DMS53 treated with DMSO at 0.1 percent for 48 hours (cell line): ENCODE results near the gene ALPK3.

Experiments used
- DNase-seq: peaks from one replicate; lab custom pipeline; 2025; ENCODE audit not compliant: unreplicated experiment; lab: John Stamatoyannopoulos, UW

The ALPK3 gene

DNA sequence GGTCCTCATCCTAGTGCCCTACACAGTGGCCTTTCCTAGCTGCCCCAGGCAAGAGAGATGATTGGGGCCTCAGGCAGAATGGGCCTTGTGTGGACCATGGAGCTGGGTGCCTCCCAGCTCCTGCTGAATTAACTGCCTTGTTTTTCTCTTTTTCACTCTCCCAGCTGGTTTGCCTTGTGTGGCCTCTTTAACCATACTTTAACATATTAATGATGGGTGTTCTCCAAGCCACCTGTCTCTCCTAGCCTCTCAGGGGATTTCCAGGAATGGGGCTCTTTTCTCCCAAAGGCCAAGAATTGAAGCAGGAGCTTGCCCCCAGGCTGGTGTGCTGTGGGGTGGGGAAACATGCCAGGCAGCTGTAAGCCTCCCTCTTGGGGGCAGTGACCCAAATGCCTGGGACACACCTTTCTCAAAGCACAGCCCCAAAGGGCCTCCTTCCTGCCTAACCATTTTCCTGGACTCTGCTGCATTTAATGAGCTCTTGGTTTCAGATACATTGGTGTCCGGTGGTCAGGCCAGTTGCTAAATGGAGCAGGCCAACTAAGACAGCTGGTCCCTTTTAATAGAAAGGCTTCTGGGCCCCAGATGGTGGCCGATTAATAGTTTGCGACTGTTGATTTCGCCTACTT is 5.6 kb downstream of the ALPK3 start:
- no peak for DNase-seq

- no peak for DNase-seq
These were observed 6.2 kb downstream of the ALPK3 start for GRCh38 chr15:84823282-84823878.

DNA sequence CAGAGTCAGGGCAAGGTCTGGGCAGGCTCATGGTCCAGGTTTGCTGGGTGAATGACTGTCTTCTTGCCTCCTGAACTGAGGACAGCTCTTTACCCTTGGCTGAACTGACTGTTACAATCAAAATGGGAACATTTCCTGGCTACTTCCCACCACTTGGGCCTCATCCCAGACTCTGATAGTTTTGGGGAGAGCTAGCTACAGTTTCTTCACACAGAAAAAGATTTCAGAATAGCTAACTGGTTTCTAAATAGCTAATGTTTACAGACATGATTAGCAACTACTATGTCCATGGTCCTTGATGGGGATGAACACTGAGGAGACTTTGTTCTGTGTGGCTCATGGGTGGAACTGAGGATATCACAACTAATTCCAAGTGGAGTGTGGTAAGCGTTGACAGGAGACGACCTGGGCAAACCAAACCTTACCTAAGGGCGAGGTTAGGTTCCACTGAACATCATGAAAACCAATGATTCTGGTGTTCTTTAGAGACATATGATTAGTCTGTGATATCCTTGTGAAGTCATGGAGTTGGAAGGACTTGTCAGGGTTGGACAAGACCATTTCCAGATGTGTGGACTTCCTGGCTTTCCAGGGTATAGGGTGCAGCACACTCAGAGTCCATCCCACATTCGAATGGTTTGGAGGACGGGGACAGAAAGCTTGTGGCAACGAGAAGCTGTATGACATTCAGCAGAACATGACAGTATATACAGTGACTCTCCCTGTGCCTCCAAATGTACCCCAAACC is 7.3 kb downstream of the ALPK3 start:
- DNase-seq = no peak

DNA sequence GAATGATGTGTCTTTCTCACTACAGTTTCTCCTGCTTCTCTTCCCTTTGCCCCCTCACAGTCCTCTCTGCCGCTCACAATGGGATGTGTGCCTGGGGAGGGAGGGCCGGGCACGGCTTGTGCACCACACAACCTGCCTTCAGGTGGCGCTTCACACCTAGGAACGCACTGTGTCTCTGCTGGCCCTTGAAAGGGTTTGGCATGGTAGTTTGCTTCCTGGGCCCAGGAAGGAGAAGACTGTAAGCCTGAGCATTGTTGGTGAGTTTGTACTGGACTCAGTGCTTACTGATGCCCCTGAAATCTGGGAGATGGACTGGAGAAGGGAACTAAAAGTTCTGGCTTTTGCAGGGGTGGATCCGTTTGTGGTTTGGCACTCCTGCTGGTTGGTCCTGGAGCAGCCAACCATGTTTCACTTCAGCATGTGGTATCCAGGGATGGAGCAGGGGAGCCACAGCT is 9.2 kb downstream of the ALPK3 start:
- DNase-seq = no peak

DNA sequence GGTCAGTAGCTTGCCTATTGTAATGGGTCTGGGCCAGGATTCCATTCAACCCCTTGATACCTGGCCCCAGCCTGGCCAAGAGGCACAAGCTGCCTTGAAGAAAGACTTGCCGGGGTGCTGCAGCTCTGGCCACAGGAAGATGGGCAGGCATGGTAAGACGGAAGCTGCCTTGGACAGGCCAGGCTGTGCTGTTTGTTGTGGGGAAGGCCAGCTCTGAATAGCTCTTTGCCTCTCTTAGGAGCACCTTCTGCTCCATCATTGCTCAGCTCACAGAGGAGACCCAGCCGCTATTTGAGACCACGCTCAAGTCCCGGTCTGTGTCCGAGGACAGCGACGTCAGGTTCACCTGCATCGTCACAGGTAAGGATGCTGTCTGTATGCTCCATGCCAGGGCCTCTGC is 10.1 kb downstream of the ALPK3 start:
- DNase-seq = no peak

DNA sequence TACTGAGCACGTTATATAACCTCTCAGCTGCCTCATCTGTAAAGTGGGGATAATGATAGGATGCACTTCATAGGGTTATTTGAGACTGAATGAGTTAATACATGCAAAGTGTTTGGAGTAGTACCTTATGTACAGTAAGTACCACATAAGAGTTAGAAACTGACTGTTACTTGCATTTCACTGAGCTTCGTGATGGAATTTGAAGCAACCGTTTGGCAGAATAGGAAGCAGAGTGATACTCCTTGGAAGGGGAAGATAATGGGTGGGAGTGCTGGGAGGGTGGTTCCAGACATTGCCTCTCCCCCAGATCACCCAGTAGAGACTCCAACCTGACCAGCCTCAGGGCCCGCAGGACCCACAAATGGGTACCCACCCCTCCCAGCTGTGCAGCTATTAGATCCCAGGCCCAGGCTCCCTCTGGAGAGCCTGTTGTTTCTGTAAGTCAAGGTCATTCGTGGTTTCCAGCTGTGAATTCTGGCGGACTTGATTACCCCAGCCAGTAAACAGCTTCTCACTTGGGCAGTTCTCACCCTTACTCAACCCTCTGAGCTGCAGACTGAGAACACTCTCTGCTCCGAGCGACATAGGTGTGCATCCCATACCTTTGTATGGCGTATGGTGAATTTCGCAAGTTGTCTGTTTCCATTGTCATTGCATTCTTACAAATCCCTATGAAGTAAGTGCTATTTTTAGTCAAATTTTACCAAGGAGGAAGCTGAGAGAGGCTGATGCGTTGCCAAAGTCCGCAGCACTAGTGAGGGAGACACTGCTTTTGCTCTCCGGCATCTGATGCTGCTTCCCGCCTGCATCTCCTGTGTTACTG is 11.1 kb downstream of the ALPK3 start:
- DNase-seq = no peak

GRCh38 chr15:84829428-84829827 is 12.3 kb downstream of the ALPK3 start:
- DNase-seq = no peak

- DNase-seq = no peak
These were observed 12.9 kb downstream of the ALPK3 start for GRCh38 chr15:84830036-84830435.

DNA sequence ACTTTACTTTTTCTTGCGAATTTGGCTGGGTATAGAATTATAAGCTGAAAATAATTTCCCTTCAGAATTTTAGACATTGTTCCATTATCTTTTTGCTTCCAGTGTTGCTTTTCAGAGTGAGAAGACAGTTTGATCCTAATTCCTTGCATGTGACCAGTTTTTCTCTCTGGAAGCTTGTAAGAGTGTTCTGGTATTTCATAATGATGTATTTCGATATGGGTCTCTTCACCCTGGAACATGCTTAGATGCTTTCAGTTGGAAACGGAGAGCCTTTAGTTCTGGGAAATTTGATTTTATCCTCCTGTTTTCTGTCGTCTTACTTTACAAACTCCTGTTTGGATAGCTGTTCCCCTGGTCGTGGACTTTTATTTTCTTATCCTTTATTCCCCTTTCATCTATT is 13.9 kb downstream of the ALPK3 start:
- no peak for DNase-seq

DNA sequence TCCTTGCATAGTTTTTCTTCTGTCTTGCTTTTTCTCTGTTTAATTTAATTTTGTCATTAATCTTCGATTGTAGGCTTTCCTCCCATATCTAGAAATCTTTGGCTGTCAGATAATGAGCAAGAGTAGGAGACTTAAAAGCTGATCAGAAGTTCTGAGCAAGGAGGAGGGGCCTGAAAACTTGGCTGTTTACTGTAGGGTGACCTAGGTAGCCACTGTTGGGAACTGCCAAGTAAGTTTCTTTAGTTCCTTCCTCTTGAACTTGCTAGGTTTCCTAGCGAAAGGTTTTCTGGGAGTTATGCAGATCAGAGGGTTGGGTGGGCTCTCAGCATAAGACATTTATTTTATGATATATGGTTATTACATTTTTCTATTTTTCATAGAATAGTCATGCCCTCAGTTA is 14.5 kb downstream of the ALPK3 start:
- no peak for DNase-seq

- peak; percentile 19 for DNase-seq
These were observed 15.4 kb downstream of the ALPK3 start for GRCh38 chr15:84832448-84833040.

DNA sequence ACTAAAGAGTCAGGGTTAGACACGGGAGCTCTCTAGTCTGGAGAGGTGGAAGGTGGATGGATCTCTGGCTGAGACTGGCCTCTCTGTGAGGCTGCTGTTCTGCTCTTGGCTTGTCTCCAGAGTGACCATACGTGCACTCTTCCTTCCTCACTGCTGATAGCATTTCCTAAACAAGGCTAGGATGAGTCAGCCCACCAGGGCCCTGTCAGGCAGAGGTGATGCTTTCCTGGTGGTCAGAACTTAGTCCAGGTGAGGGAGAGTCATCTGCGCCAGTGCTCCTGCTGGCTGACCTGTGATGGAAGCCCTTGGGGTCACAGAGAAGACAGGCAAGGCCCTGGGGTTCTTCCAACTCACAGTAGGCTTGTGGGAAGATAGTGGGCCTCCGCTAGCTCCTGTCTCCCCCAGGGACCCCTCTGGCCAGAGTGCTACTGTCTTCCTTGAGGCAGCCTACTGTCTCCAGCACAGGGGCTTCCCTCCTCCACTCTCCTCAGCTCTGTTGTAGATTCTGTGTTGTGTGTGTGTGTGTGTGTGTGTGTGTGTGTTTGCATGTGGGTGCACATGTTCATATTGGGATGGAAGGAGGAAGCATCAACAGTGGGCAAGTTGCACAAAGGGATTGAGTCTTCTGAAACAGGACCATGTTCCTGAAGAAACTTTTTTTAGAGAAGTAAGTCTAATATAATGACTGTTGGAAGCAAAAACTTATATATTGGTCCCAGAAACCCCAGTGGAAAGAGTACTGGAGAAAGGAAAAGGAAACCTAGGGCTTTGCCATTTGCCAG is 16.5 kb downstream of the ALPK3 start:
- no peak for DNase-seq

- DNase-seq = peak; percentile 30
These were observed 17.2 kb downstream of the ALPK3 start for GRCh38 chr15:84834229-84834955.

DNA sequence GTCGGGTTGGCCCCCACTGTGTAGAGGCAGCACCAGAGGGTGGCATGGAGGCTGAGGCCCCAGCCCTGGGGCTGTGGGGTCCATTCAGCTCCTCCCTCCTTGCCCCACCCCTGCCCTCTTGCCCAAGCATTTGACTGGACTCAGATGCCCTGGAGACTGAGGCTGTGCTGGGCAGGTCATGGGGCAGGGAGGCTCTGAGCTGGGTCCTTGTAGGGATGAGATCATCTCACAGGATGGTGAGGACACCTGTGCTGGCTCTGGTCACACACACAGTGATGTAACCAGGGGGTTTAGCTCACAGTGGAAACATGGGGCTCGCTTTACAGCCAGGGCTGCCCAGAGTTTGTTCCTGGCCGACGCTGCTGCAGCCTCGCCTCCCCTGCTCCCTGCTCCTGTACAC is 17.8 kb downstream of the ALPK3 start:
- peak; percentile 17 for DNase-seq

DNA sequence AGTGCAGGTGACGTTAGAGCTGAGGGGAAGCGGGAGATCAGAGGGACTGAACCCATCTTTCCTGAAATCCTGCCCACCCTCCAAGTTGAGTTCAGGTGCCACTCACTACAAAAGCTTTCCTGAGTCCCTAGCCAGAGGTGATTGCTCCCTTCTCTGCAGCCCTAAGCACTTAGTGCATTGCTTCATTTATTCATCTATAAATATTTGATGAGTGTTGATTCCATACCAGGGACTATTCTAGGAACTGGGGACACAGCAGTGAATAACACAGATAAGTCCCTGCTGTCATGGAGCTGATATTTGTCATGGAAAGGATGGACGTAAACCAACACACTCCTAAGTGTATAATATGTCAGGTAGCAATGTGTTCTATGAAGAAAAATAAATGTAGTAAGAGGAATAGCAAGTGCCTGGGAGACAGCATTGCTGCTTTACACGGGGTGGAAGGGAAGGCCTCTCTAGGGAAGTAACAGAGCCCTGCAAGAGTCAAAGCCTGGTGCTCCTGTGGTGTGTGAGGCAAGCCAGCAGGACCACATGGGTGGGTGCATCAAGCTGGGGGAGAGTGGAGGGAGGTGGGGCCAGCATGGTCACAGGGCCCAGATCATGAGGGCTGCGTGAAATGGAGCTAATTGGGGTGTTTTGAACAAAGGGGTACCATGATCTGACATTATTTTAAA is 18.6 kb downstream of the ALPK3 start:
- DNase-seq = no peak

DNA sequence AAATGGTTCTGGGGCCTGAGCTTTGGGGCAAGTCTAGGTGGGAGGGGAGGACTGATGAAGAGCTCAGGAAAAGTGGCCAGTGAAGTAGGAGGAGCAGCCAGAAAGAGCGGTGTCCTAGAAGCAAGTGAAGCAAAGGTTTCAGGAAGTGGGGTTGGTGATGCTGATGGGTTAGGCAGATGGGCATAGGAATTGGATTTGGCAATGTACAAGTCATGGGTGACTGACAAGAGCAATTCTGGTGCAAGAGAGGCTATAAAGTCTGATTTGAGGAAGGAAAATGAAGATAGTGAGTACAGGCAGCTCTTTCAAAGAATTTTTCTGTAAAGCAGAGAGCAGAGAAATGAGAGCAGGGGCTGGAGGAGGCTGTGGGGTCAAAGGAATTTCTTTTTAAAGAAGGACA is 19.7 kb downstream of the ALPK3 start:
- DNase-seq = no peak

DNA sequence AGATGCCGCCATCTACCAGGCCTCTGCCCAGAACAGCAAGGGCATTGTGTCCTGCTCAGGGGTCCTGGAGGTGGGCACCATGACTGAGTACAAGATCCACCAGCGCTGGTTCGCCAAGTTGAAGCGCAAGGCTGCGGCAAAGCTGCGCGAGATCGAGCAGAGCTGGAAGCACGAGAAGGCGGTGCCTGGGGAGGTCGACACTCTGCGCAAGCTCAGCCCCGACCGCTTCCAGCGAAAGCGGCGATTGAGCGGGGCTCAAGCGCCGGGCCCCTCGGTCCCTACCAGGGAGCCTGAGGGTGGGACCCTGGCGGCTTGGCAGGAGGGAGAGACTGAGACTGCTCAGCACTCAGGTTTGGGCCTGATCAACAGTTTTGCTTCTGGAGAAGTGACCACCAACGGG is 22.6 kb downstream of the ALPK3 start:
- no peak for DNase-seq

DNA sequence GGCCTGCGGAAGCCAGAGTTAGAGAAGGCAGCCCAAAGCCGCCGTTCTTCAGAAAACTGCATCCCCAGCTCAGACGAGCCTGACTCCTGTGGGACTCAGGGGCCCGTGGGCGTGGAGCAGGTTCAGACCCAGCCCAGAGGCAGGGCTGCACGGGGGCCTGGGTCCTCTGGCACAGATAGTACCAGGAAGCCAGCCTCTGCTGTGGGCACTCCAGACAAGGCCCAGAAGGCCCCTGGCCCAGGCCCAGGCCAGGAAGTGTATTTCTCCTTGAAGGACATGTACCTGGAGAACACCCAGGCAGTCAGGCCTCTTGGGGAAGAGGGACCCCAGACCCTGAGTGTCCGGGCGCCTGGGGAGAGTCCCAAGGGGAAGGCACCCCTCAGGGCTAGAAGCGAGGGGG is 23.1 kb downstream of the ALPK3 start:
- no peak for DNase-seq

DNA sequence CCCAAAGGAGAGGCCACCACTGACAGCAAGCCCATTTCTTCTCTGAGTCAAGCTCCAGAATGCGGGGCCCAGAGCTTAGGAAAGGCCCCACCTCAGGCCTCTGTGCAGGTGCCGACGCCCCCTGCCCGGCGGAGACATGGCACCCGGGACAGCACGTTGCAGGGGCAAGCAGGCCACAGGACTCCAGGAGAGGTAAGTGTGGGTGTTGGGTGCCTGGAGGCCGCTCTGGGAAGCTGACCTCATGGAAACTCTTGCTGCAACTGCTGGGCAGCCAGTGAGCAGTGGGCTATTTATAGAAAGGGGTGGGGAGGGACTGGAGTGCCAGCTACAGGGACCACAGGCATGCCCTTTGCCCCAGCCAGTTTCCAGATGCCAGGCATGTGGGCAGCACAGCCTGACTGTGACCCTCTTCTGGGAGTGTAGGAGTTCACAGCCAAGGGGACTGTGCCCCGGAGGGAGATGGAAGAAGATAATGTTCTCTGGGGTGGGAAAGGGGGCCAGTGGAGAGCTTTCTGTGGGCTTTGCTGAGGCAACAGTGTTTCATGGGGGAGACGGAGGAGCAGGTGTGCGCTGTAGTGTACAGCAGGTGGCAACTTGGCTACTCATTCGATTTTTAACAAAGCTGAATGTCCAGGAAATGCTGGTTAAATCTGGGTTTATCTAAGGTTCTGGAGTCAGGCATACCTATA is 23.7 kb downstream of the ALPK3 start:
- peak; percentile 10 for DNase-seq
